UCSD-AML1 (cell line): ENCODE data around the gene VPREB3.

Experiments
- DNase-seq: peaks from one replicate; lab custom pipeline; 2025; ENCODE audit not compliant: unreplicated experiment; lab: John Stamatoyannopoulos, UW

VPREB3 gene, protein sequence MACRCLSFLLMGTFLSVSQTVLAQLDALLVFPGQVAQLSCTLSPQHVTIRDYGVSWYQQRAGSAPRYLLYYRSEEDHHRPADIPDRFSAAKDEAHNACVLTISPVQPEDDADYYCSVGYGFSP

DNA sequence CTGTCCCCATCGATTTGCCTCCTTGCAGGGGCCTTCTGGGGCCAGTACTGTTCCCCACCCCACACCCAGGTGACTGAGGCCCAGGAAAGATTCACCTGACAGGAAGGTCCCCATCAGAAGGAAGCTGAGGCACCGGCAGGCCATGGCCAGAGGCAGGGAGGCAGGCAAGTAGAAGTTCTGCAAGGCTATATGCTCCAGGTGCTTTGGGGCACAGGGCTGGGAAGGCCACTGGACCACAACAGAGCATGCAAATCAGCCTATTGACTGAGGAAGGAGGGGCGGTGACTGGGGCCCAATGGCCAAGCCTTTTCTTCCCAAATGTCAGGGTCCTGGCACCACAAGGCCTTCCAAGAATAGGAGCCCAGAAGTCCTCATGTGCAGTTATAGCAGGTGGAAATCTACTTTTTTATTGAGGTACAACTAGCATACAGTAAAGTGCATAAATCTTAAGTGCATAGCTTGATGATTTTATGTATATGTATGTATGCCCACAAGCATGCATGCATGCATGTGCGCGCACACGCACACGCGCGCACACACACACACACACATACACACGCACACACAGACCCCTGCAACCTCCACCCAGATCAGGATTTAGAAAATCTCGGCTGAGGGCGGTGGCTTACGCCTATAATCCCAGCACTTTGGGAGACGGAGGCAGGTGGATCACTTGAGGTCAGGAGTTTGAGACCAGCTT is at the start of gene VPREB3:
TSS of gene VPREB3 (minus strand) at position 206 of the 700 bp plus-strand sequence. CDS start at position 144, 62 bp downstream.
- no peak for DNase-seq

DNA sequence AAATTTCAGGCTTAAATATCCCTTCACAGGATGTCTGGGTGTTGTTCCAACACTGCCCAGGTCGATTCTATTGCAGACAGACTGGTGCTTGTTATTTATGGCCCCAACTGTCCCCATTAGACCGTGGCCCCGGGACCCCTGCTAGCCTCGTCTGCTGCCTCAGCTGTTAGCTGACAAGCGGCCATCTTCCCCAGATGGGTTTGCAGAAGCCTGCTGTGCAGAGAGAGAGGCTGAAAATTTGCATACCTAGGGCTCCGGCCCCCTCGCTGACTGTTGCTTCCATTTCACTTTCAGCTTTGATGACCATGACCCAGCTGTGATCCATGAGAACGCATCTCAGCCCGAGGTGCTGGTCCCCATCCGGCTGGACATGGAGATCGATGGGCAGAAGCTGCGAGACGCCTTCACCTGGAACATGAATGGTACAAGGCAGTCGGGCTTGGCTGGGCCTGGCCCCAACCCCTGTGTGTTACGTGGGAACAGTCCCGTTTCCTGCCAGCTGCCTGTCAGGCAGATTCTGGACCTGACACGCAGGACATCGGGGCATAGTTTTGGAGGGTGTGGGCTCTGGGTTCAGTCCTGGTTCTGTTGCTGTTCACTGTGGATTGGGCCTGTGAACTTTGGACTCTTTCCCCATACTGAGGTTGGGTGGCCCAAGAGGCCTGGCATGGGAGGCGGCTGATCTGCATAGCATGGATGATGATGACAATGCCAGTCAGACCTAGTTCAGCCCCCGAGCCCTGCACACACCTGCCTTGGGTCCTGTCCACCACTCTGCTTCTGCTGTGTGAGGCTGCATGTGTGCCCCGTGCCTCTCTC is 49.0 kb upstream of the VPREB3 start:
- DNase-seq: no peak

DNA sequence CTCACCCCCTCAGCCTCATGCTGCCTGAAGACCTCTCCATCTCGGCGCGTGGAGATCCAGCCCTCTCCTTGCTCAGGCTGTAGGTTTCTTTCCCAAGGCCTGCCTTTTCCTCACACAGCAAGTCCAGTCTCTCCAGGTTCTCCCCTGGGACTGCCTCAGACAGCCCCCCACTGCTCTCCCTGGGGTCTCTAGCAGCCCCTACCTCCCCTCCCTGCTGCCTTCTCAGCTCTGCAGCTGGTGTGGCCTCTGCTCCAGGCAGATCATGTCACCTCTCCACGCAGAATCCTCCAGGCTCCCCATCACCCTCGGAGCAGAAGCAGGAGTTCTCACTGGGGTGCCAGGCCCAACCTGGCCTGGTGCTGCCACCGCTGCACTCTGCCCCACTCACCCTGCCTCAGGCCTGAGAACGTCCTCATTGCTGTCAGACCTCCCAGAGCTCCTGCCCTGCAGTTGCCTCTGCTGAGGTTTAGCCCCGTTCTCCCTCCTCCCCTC is 47.7 kb upstream of the VPREB3 start:
- no peak for DNase-seq

DNA sequence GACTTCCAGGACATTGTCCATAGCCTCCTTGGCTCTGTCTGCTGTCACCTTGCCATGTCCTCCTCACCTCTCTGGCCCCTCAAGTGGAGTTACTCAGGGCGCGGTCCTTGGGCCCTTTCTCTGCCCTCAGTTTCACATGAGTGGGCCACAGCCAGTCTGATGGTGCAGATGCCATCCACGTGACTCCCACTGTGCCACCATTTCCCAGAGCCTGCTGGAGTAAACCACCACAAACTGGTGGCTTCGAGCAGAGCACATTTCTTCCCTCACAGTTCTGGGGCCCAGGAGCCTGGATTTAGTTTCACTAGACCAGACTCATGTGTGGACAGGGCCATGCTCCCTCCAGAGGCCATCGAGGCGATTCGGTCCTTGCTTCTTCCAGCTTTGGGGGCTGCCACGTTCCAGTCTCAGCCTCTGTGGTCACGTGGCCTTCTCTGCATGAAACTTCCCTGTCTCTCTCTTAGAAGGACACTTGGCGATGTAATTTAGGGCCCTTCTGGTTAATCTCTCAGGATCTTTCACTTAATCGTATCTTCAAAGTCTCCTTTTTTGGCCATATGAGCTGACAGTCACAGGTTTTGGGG is 47.1 kb upstream of the VPREB3 start:
- DNase-seq: no peak

DNA sequence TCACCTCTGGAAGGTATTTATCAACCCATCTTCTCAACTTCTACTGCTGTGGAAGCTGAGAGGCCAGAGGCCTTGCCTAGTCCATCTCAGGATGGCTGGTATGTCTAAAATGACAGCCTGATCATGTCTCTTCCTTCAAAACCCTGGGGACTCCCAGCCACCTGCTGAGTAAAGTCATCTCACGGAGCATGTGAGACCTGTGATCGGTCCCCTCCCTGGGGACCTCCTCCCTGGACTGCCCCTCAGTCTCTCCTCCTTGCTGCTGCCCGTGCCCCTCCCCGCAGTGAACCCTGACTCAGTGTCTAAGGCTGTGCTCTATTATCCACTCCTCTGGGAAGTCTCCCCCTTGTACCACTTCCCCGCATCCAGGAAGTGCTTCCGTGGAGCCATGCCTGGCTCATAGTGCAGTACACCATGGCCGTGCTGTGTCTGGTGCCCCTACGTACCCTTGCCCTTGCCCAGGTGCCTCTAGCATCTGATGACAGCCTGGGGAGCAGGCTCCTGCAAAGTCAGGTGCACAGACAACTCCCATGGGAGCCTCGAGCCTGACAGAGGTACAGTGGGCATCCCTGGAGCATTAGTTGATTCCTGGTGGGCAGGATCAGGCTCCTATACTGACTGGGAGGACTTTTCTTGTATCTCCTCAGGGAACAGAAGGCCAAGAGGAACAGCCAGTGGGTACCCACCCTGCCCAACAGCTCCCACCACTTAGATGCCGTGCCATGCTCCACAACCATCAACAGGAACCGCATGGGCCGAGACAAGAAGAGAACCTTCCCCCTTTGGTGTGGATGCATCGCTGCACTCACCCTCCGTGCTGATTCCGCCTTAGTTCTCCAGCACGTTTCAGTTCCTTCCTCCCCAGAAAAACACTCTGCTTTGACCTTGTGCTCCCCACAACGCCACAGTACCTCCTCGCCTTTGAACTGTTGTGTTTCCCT is 46.3 kb upstream of the VPREB3 start:
- no peak for DNase-seq

DNA sequence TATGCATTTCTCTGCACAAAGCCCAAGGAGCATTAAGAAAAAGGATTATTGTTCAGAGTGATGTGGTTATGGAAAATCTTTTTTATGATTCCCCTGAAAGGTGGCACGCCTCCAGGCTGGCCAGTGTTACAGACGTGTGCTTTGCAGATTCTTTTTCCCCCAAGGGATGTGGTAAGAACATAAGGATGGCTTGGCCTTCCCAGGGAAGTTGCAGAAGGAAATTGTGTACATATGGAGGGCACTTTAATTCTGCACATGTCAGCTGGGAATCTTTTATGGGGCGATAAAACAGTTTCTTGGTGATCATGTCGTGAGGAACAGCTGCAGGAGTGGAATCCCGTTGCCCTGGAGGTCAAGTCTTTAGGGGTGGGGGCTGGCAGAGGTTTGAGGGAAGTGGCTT is 42.2 kb upstream of the VPREB3 start:
- DNase-seq: no peak

DNA sequence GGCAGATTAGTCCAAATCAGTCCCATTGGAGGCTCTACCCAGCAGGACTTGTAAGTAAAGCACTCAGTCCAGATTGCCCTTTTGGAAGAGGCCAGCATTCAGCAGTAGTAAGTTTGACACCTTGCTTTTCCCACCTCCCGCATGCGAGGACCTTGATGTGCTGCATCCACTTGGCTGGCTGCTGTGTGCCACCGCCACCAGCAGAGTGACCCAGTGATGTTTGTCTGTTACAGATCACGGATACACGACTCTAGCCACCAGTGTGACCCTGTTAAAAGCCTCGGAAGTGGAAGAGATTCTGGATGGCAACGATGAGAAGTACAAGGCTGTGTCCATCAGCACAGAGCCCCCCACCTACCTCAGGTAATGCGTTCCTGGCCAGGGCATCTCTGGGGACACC is 39.1 kb upstream of the VPREB3 start:
- DNase-seq: no peak

DNA sequence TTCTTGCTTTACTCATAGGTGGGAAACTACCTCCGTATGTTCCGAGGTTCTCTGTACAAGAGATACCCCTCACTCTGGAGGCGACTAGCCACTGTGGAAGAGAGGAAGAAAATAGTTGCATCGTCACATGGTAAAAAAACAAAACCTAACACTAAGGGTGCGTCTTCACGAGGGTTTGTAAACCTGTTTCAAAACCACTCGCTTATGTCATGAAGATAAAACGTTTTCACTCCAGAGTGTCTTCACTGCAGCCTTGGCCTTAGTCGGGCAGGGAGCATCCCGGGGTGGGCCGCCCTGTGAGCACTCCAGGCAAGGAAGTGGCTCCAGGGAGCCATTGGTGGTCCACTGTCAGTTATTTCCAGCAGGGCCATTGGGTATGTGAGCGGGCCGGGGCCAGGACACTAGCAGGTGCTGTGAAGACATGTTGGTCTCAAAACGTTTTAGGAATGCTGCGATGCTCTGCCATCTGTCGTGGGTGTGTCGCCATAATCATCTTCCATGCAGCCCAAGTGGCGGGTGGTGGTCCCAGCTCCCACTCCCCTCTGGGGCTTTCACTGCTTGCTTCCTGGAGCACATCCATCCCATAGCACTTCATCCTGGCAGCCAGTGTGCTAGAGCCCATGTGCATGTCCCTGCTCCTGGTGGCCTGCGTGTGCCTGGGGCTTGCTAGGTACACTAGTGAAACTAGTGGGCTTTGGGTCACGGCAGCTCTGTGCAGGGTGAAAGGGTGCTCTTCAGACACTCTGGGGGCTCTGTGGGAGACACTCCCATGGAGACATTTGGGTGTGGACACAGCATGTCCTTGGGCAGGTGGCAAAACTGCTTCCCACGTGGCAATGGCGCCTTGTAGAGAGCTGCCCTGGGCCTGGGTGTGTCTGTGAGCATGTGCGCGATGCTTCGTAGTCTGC is 37.8 kb upstream of the VPREB3 start:
- DNase-seq: no peak

DNA sequence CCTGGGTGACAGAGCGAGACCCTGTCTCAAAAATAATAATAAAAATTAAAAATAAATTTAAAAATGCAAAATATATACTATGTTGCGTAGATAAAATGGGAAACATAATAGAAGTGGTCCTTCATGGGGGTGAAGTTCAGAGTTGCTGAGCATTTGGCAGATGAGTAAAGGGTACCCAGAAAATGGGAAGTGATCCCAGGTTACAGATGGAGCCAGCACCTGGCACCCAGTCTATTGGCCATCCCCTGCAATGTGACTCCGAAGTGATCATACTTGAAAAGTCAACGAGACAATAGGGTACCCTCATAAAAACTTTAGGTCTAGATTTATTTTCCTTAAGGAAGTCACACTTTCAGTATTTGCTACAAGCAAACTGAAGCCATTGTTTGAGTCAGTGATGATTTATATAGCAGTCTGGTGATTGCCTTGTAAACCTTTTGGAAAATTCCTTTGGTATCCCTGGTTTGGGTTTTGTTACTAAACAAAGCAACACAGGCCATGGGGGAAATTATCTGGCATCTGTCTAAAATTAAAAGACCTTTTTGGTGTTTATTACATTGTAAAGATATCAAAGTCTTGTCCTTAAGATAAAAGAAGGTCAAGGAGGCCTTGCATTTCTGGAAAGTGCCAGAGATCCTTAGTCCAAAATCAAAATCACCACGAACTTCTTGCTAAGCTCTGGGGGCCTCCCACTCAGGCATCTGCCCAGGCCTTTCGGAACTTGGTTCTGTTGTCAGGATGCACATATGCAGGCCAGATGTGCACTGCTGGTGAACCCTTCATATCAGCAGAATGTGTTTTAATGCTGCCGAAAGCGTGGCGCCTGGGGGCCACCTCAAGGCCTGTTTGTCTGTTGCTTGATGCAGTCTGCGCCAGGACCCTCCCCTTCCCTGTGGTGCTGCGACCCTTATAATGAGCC is 36.9 kb upstream of the VPREB3 start:
- no peak for DNase-seq

DNA sequence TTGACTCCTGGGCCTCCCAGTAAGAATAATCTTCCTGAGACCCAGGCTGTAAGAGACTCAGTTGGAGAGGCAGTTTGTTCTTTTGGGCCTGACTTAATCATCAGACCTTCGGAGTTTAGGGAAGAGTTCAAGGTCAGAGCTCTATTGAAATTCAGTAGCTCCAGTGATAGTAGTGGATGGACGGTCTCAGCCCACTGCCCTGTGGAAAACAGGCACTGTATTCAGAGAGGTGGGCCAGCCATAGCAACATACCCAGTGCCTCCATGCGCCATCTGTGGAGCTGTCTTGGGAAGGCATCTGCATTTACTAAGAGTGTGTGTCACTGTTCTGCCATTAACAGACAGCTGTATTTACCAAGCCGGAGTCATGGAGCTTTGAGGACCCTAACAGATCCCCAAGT is 35.4 kb upstream of the VPREB3 start:
- DNase-seq: no peak

DNA sequence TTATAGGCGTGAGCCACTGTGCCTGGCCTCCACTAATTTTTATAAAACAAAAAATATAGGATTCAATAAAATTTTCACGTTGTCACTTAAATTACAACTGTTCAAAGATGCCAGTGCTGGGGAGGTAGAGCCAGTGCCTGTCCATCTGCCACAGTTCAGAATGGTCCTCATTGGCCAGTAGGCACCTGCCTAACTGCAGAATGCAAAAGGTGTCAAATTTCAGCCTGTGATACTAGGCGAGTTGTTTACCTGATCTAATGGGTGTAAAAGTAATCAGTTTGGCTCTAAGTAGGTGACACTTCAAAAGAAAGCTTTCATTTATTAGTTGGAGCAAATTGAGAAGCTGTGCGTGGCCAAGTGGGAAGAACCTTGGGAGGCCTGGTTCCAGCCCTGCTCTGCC is 34.9 kb upstream of the VPREB3 start:
- no peak for DNase-seq

DNA sequence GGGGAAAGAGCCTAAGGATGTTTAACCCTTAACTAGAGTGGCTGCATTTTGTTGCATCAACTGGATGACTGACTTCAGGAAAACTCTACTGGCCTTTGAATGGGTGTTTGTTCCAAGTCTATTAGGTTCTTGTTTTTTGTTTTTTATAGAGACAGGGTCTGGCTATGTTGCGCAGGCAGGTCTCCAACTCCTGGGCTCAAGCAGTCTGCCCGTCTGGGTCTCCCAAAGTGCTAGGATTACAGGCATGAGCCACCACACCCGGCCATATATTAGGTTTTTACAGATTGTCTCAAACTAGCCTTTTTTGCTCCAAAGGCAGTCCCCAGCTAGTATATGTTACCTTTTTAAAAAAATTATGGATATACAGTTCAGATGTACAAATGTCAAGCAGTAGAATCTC is 33.7 kb upstream of the VPREB3 start:
- DNase-seq: no peak

DNA sequence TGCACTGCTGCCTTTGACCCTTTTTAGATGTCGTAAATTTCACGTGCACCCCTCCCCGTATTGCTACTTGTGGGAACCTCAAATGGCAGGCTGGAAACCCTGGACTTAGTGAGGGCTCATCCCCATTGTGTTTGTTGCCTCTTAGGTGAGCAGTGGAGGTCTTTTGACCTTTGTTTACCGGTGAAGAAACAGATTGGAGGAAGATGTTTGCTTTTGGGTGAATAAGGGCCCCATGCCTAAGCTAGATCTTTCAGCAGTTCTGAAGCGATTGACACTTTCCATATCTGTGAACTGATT is 33.3 kb upstream of the VPREB3 start:
- no peak for DNase-seq

DNA sequence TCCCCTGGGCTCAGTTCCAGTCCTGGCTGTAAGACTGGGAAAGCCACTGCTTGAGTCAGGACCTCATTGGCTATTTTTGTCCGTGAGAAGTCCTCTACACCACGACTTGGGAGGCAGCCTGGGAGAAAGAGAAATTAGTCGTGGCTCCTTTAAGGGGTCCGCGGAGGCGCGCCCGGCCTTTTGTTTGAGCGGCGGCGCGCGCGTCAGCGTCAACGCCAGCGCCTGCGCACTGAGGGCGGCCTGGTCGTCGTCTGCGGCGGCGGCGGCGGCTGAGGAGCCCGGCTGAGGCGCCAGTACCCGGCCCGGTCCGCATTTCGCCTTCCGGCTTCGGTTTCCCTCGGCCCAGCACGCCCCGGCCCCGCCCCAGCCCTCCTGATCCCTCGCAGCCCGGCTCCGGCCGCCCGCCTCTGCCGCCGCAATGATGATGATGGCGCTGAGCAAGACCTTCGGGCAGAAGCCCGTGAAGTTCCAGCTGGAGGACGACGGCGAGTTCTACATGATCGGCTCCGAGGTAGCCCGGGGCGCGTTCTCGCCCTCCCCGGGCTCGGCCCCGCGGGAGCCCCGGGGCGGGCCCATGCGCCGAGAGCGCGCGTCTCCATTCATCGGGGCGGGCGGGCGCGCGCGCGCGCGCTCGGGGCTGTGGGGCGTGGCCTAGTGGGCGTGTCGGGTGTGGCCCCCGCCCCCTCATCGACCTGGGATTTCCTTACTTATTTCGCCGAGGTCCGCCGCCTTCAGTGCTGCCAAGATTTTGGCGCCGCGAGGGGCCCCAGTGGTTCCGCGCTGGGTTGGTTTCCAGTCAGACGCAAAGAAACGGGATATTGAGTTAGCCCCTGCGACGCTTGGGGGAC is 32.8 kb upstream of the VPREB3 start, which contains the start of gene SMARCB1:
TSS of gene SMARCB1 (plus strand) at position 215 of the 848 bp plus-strand sequence. CDS start at position 419, 204 bp downstream.
- DNase-seq: peak; percentile 90

DNA sequence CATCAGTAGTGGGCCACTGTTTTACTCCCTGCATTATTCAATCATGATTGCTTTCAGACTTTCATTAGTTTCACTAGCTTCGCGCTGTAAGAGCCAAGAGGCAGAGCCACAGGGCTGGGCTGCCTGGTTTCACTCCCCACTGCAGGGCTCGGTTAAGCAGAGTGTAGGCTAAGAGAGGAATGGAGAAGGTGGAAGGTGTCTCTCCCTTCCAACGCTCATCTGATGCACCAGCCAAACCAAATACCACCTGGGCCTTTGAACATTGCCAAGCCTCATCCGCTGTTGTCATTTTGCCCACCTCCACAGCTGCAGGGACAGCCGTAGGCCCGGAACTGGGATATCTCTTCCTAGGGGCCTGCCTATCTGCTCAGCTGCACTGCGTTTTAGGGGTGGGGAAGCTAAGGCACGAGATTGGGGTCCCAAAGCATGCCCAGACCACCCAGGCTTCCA is 32.1 kb upstream of the VPREB3 start:
- no peak for DNase-seq

DNA sequence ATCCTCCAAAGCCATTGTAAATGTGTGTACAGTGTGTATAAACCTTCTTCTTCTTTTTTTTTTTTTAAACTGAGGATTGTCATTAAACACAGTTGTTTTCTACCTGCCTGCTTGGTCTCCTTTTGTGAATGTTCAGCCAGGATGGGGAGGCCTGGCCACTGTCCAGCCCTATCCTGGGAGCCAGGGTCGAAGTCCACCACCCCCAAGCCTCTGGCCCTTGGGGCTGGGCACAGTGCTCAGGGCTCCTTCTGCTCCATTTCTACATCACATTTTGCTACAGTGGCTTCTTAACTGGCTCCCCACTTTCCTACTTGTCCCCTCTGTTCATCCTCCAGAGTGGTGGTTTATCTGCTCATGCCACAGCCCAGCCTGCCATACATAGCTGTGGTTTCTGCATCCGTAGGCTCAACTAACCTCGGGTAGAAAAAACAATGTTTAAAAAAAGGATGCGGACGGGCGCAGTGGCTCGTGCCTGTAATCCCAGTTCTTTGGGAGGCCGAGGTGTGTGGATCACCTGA is 30.0 kb upstream of the VPREB3 start:
- peak; percentile 57 for DNase-seq
